GM18873 (cell line): ENCODE results near the gene UNC50.
A peak's percentile ranks its signal among the peaks of the same experiment; 100 is the strongest.

Source experiments
- ATAC-seq: cut with Tn5 transposase; IDR thresholded peaks from one replicate; pipeline ENCODE4 v1.9.1; 2021; ENCODE audit warnings: mild to moderate bottlenecking, moderate library complexity, moderate number of reproducible peaks; ENCODE audit not compliant: unreplicated experiment, low FRiP score

The UNC50 gene

DNA sequence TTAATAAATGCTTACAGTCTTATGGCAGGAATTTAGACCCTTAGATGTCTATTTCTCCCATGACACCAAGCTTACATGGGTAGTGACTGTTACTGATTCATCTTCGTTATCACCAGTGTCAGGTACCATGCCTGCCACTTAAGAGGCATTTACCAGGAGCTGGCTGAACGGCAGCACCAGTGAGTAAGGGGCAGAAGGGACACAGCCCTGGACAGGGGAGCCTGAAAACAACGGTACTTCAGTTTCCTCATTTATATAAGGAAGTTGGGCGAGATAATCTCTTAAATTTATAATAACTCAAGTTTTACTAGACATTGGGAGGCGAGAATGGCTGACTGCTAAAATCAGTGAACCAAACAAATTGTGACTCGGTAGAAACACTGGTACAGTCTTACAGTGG lies 1.3 kb upstream of the UNC50 start:
- no peak for ATAC-seq

- ATAC-seq = no peak
These were observed 661 bp upstream of the UNC50 start for GRCh38 chr2:98607741-98608115.

GRCh38 chr2:98608962-98609604 lies 694 bp downstream of the UNC50 start:
- ATAC-seq = peak; percentile 11

- ATAC-seq = no peak
These were observed 5.8 kb downstream of the UNC50 start for GRCh38 chr2:98614024-98614739.

GRCh38 chr2:98615481-98615880 lies 7.1 kb downstream of the UNC50 start:
- no peak for ATAC-seq

DNA sequence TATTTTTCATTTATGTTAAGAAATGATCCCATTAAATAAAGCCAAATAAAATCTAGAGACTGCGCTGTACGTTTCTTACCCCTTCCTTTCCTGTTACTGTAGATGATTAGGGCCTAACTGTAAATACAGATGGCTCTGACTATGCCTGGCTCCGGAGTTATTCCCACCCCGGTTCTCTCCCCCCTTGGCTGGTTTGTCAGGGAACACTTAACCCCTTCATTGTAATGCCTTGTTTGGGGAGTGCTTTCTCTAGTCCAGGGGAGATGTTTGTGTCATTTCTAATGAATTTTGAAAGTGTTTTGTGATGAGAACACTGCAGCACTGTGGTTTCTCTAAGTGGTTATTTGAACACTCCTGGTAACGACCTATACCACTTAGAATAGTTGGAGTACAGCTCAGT lies 8.8 kb downstream of the UNC50 start:
- ATAC-seq = no peak

GRCh38 chr2:98623657-98624056 lies 15.3 kb downstream of the UNC50 start:
- ATAC-seq = no peak

DNA sequence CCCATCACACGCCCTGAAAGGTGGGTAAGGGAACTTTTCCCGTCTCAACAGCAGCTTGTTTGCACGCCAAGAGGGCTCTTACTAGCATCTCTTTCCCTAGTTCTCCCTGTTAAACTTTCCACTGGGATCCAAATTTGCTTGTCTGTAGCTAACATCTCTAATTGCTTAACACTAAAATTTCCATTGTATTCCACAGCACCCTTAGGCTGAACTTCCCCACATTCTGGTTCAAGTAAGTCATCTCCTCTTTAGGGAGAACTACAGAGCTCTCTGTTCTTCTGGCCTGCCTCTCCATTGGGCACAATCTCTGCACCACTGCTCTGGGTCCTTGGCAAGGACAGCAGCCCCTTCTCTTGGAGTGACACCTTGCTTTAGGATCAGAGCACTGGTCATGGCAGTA lies 24.0 kb downstream of the UNC50 start:
- no peak for ATAC-seq

- no peak for ATAC-seq
These were observed 26.2 kb downstream of the UNC50 start for GRCh38 chr2:98634406-98635092.

DNA sequence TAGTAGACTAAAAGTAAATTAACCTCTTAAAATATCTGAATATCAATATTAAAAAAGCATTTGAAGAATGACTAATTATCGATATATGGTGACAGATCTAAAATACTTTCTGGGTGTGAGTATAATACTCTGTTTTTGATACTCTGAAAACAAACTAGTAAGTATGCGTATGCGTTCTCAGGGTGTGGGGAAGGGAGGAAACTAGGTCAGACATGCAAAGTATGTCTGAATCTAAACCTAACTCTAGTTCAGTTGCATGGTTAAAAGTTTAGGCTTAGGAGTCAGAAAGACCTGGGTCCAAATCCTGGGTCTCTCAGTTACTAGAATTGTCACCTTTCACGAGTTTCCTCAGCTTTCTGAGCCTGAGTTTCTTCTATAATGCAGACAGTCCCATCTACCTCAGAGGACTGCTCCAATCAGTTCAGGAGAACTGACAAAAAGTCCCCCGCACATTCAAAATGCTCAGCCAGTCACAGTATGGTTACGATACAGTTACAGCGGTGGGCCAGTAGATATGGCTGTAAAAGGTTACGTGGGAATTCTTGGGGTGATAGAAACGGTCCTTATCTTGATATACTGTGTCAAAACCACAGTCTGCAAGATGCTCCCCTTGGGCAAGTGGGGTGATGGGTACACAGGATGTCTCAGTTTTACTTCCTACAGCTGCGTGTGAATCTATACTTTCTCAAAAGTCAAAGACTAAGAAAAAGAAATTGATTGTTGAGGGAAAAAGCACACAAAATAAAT lies 29.2 kb downstream of the UNC50 start:
- ATAC-seq = peak; percentile 73

DNA sequence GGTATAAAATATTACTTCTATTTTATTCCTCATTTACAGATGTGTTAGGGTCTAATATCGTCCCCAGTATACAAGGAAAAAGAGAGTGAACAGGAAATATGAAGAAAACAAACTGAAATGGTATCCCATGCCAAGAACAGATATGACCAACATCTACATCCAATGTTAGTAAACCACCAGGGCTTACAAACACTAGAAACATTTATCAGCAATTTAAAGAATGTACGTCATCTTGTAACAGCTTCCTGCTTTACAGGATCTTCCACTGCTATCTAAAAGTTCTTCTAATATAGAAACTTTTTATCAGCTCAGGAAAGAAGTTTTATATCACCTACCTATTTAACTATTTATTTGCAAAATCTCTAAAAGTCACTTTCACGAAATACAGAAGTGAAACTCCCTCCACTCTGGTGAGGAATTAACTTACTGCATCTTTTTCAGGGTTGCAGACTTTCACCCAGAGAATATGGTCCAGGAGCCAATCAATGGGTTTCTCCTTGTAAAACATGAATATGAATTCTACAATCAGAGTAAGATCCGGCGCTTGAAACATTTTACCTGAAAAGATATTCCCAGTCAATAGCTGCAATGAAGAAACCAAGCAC lies 35.2 kb downstream of the UNC50 start:
- no peak for ATAC-seq

DNA sequence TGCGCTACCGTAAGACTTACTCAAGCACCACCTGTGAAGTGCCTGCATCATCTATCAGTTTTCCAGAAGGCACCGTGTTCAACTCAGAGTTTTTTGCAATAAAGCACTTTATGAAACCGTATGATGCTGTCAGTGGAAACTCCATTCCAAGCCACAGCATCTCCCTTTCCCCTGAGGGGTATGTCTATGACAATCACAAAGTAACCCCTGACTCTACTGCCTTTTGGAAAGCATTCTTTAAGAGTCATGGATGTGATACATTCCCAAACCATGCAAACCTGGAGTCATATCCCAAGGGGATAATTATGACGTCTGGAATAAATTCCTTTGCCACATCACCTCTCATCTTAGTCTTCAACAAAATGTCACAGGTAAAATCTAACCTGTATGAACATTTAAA lies 39.2 kb downstream of the UNC50 start:
- ATAC-seq = no peak

DNA sequence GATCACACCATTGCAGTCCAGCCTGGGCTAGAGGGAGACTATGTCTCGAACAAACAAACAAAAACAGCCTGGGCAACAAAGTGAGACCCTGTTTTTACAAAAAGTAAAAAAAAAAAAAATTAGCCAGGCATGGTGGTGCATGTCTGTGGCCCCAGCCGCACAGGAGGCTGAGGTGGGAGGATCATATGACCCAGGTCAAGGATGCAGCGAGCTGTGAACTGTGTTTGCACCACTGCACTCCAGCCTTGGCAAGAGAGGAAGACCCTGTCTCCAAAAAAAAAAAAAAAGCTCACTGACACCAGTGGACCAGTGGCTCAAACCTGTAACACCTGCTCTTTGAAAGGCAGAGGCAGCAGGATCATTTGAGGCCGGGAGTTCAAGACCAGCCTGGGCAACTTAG lies 40.1 kb downstream of the UNC50 start:
- ATAC-seq = no peak

GRCh38 chr2:98649135-98649991 lies 41.0 kb downstream of the UNC50 start:
- peak; percentile 59 for ATAC-seq

- ATAC-seq = no peak
These were observed 41.6 kb downstream of the UNC50 start for GRCh38 chr2:98649992-98650375.

- no peak for ATAC-seq
These were observed 42.6 kb downstream of the UNC50 start for GRCh38 chr2:98650998-98651397.

DNA sequence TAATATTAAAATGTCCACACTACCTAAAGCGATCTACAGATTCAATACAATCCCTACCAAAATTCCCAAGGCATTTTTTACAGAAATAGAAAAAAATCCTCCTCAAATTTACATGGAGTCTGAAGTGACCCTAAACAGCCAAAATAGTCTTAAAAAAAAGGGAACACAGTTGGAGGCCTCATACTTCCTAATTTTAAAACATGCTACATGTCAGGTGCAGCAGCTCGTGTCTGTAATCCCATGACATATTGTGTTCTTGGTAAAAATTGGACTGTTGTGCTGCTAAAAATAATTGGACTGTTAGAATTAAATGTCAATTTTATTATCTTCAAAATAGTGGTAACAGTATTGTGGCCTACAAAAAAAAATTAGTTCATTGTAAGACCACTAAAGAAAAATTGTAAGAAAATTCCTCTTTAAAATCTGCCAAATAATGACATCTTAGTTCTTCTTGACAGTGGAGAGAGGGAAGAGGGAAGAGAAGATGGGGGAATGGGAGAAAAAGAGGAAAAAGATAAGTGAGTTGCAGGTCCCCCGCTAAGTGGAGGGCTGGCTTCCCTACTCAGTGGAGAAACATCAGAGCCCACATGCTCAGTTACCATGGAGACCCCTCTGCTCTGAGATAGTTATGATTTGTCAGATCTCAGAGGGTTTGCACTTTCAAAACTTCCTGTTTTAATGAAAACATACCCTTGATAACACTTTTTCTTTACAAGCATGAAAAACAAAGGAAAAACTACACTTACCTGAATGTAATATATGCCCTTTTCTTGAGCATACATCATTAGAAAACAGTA lies 46.5 kb downstream of the UNC50 start:
- no peak for ATAC-seq

DNA sequence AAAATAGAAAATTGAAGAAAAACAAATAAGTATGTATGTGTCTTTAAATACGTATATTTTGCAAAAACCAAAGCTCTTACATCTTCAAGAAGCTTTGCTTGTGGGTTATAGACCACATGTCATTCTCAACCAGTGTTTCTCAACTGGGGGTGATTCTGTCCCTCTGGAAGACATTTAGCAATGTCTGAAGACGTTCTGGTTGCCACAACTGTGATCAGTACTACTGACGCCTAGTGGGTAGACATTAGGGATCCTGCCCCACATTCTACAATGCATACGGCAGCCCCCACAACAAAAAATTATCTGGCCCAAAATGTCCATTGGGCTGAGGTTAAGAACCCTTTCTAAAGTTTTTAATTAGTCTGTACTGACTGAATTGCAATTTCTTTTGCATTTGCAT lies 48.4 kb downstream of the UNC50 start:
- no peak for ATAC-seq
